Stimulated activated CD4-positive, alpha-beta T cell treated with anti-CD3 and anti-CD28 coated beads, TNF-alpha, amount 100 ng/mL, for 4 hours (primary cell): Measurements from ENCODE around the gene S100A5.

ENCODE experiments used
- DNase-seq, 3 experiments: peaks; one replicate each; pipeline ENCODE4 v3.0.0-alpha.2; 2020; ENCODE audit warnings: low read depth in 3 of 3

S100A5 gene

GRCh38 chr1:153547560-153548551 is 7.1 kb upstream of the S100A5 start:
- DNase-seq = no peak

GRCh38 chr1:153546796-153547559 is 6.2 kb upstream of the S100A5 start:
- DNase-seq = no peak

- no peak for DNase-seq
Observed at GRCh38 chr1:153546371-153546770, 5.6 kb upstream of the S100A5 start.

- peak; percentile 74 to 89 (median 87) for DNase-seq
Observed at GRCh38 chr1:153545067-153546055, 4.6 kb upstream of the S100A5 start, which contains the start of gene S100A4. Gene S100A4 (minus strand): TSS chr1:153545806. CDS start chr1:153544794, 1,012 bp downstream.

GRCh38 chr1:153544453-153545066 is 3.8 kb upstream of the S100A5 start:
- DNase-seq = no peak

- no peak for DNase-seq
Observed at GRCh38 chr1:153543736-153544135, 3.0 kb upstream of the S100A5 start.

- DNase-seq = no peak
Observed at GRCh38 chr1:153542956-153543711, 2.4 kb upstream of the S100A5 start.

- no peak for DNase-seq
Observed at GRCh38 chr1:153541641-153542590, 1.2 kb upstream of the S100A5 start.

GRCh38 chr1:153539395-153540093 is 1.2 kb downstream of the S100A5 start:
- DNase-seq = no peak

GRCh38 chr1:153538315-153538821 is 2.4 kb downstream of the S100A5 start:
- DNase-seq = no peak

GRCh38 chr1:153537376-153537730 is 3.4 kb downstream of the S100A5 start:
- no peak for DNase-seq

- no peak for DNase-seq
Observed at GRCh38 chr1:153536671-153537375, 3.9 kb downstream of the S100A5 start.

GRCh38 chr1:153536012-153536670 is 4.6 kb downstream of the S100A5 start:
- DNase-seq = peak; percentile 57 to 64 (median 63)

- no peak for DNase-seq
Observed at GRCh38 chr1:153535242-153536011, 5.3 kb downstream of the S100A5 start, which contains the start of gene S100A6. Gene S100A6 (minus strand): TSS chr1:153535991. CDS start chr1:153535339, 652 bp downstream.

- no peak for DNase-seq
Observed at GRCh38 chr1:153534925-153535241, 5.9 kb downstream of the S100A5 start.

- DNase-seq = no peak
Observed at GRCh38 chr1:153534226-153534924, 6.4 kb downstream of the S100A5 start.
